ENCODE data around the gene DNLZ.

- no peak for TF ChIP-seq GATA2 (IDR thresholded peaks at IDR 0.05; ENCODE audit: low read depth, low read length)
- no peak for TF ChIP-seq GATA3 (IDR thresholded peaks at IDR 0.05; ENCODE audit: low read depth, low read length)
These were observed 47.1 kb upstream of the DNLZ start, which contains the start of the genes ENTR1 and PMPCA for GRCh38 chr9:136410500-136411287.

Data from SH-SY5Y (cell line).